IMR-90 (cell line): ENCODE data around the gene MICB. TPM values are rescaled to one million over a fixed set of nuclear protein-coding genes. Genes with fewer than 3 reads are reported as not detected.
"Not testable (repeated sequence)": the region's sequence is repeated elsewhere in the genome, so short reads cannot be mapped to it uniquely, and the experiment has no call there.

Experiments used
- ATAC-seq: fragments of 200-7000 bp; cut with Tn5 transposase; 2 replicates; pipeline ENCODE4 v1.9.1; 2020; ENCODE audit warnings: low read depth, mild to moderate bottlenecking, moderate library complexity
- BruUV-seq: library from RNA; stranded (reverse); fragments of 400-500 nt; replicated peaks from 2 replicates; lab custom pipeline; 2021; lab: Mats Ljungman, UMichigan
- CTCF ChIA-PET: fragments of 300-600 bp; formaldehyde crosslinking; extraction: SDS; loops from one replicate; lab custom pipeline; 2021; ENCODE audit warnings: antibody characterized with exemption; lab: Yijun Ruan, JAX
- POLR2A ChIA-PET: fragments of 300-600 bp; sonication (Branson Sonifier 250); formaldehyde crosslinking; loops from one replicate; lab custom pipeline; 2022; ENCODE audit warnings: antibody characterized with exemption; ENCODE audit not compliant: unreplicated experiment; lab: Charles Lee
- DNase-seq: peaks from one replicate; pipeline ENCODE4 v3.0.0; 2013
- H2AFZ ChIP-seq: replicated peaks from 2 replicates; pipeline ENCODE3; 2013; ENCODE audit warnings: low read length, mild to moderate bottlenecking; ENCODE audit not compliant: poor library complexity
- H2AK5ac ChIP-seq: 2 replicates; pipeline ENCODE4 v1.6.1; 2013; ENCODE audit warnings: low read depth, low read length, inconsistent platforms
- H2AK9ac ChIP-seq: replicated peaks from 2 replicates; pipeline ENCODE3; 2013; ENCODE audit warnings: mild to moderate bottlenecking, low read depth, low read length, moderate library complexity; ENCODE audit not compliant: poor library complexity
- H2BK120ac ChIP-seq: 2 replicates; pipeline ENCODE4 v1.6.1; 2013; ENCODE audit warnings: low read depth, low read length, inconsistent platforms
- H2BK15ac ChIP-seq: 3 replicates; pipeline ENCODE4 v1.6.1; 2013; ENCODE audit warnings: low read depth, low read length, inconsistent platforms
- H2BK20ac ChIP-seq: 2 replicates; pipeline ENCODE4 v1.6.1; 2013; ENCODE audit warnings: low read depth, mild to moderate bottlenecking, inconsistent platforms, low read length, moderate library complexity
- H2BK5ac ChIP-seq: 2 replicates; pipeline ENCODE4 v1.6.1; 2013; ENCODE audit warnings: mild to moderate bottlenecking, low read depth, low read length, inconsistent platforms; ENCODE audit not compliant: poor library complexity, severe bottlenecking
- H3K14ac ChIP-seq: replicated peaks from 2 replicates; pipeline ENCODE4 v1.6.1; 2013; ENCODE audit warnings: low read depth, low read length, inconsistent platforms
- H3K18ac ChIP-seq: 2 replicates; pipeline ENCODE4 v1.6.1; 2013; ENCODE audit warnings: low read depth, low read length, control low read depth
- H3K23ac ChIP-seq: 2 replicates; pipeline ENCODE4 v1.6.1; 2013; ENCODE audit warnings: low read depth, low read length, inconsistent platforms
- H3K27ac ChIP-seq: 2 replicates; pipeline ENCODE4 v1.5.1; 2013; ENCODE audit warnings: mild to moderate bottlenecking, control low read depth, low read length; ENCODE audit not compliant: insufficient read depth
- H3K27me3 ChIP-seq: 2 replicates; pipeline ENCODE4 v1.6.1; 2013; ENCODE audit warnings: low read length; ENCODE audit not compliant: control insufficient read depth, insufficient read depth
- H3K36me3 ChIP-seq: 2 replicates; pipeline ENCODE4 v1.6.1; 2013; ENCODE audit warnings: low read length, mixed read lengths; ENCODE audit not compliant: control insufficient read depth, insufficient read depth
- H3K4ac ChIP-seq: 2 replicates; pipeline ENCODE4 v1.6.1; 2013; ENCODE audit warnings: low read depth, low read length, inconsistent platforms
- H3K4me1 ChIP-seq: 2 replicates; pipeline ENCODE4 v1.6.1; 2013; ENCODE audit warnings: low read length, mixed read lengths; ENCODE audit not compliant: control insufficient read depth, insufficient read depth
- H3K4me2 ChIP-seq: 2 replicates; pipeline ENCODE4 v1.6.1; 2013; ENCODE audit warnings: low read depth, mild to moderate bottlenecking, control low read depth, low read length, moderate library complexity
- H3K4me3 ChIP-seq: 2 replicates; pipeline ENCODE4 v1.5.1; 2013; ENCODE audit warnings: low read depth, mild to moderate bottlenecking, control low read depth, low read length, moderate library complexity; ENCODE audit not compliant: insufficient read depth
- H3K56ac ChIP-seq: 2 replicates; pipeline ENCODE4 v1.6.1; 2013; ENCODE audit warnings: low read length, inconsistent platforms; ENCODE audit not compliant: insufficient read depth; ENCODE audit errors: extremely low read depth
- H3K79me1 ChIP-seq, 2 experiments: 2 replicates each; pipeline ENCODE4 v1.6.1; 2013; ENCODE audit warnings: low read length in 2 of 2, inconsistent platforms in 1 of 2, low read depth in 1 of 2
- H3K9ac ChIP-seq: 2 replicates; pipeline ENCODE4 v1.6.1; 2013; ENCODE audit warnings: low read depth, low read length, control low read depth
- H3K9me1 ChIP-seq: 2 replicates; pipeline ENCODE4 v1.6.1; 2013; ENCODE audit warnings: low read length, inconsistent platforms; ENCODE audit not compliant: insufficient read depth
- H3K9me3 ChIP-seq: 2 replicates; pipeline ENCODE4 v1.6.1; 2013; ENCODE audit warnings: low read length; ENCODE audit not compliant: control insufficient read depth, insufficient read depth
- H4K20me1 ChIP-seq: 2 replicates; pipeline ENCODE4 v1.6.1; 2013; ENCODE audit warnings: low read length, inconsistent platforms; ENCODE audit not compliant: insufficient read depth
- H4K5ac ChIP-seq: 2 replicates; pipeline ENCODE4 v1.6.1; 2013; ENCODE audit warnings: mild to moderate bottlenecking, low read depth, low read length, control low read depth
- H4K8ac ChIP-seq, 2 experiments: 2 replicates each; pipeline ENCODE4 v1.6.1; 2013; ENCODE audit warnings: low read depth in 2 of 2, low read length in 2 of 2, control low read depth in 1 of 2, inconsistent platforms in 1 of 2
- H4K91ac ChIP-seq: 2 replicates; pipeline ENCODE4 v1.6.1; 2013; ENCODE audit warnings: low read depth, low read length, inconsistent platforms; ENCODE audit not compliant: insufficient read depth
- WGBS, 2 experiments: methylation state at CpG; one replicate each; pipeline versions ENCODE4 v1.1.5 to v1.1.7; 2013; ENCODE audit warnings: missing lambda C conversion rate in 2 of 2; ENCODE audit not compliant: insufficient read length in 1 of 2; ENCODE audit errors: extremely low coverage in 2 of 2; 5-methylcytosine and 5-hydroxymethylcytosine counted together
- dilution Hi-C: fragments of 300-500 bp; cut with HindIII; formaldehyde crosslinking; loops from one replicate; pipeline ENCODE4 v1.14.3; 2018; ENCODE audit warnings: low sequenced_read_pairs; ENCODE audit not compliant: unreplicated experiment
- in situ Hi-C: fragments of 300-500 bp; cut with MboI; formaldehyde crosslinking; loops from 3 replicates; pipeline ENCODE4 v1.14.3; 2019; ENCODE audit warnings: low sequenced_read_pairs, inconsistent platforms, mixed read lengths
- intact Hi-C: fragments of 100-400 bp; cut with micrococcal nuclease; formaldehyde crosslinking; loops from 2 replicates; pipeline ENCODE4 v1.10.0; 2022
- polyA plus RNA-seq, 3 experiments: library from polyadenylated mRNA; depleted of rRNA; stranded (reverse); fragments of >200 nt; gene quantifications; 2 replicates each; pipeline ENCODE4 v1.2.3, GENCODE V29; 2012; ENCODE audit warnings: low replicate concordance in 1 of 3
- total RNA-seq: library from RNA; depleted of rRNA; stranded (reverse); fragments of >200 nt; gene quantifications from 2 replicates; pipeline ENCODE4 v1.2.3, GENCODE V29; 2012

The MICB gene
- total and polyA plus RNA-seq, 2 of the 4 experiments (the other 2 are of a cell fraction): 9.6 to 11.1 TPM

DNA sequence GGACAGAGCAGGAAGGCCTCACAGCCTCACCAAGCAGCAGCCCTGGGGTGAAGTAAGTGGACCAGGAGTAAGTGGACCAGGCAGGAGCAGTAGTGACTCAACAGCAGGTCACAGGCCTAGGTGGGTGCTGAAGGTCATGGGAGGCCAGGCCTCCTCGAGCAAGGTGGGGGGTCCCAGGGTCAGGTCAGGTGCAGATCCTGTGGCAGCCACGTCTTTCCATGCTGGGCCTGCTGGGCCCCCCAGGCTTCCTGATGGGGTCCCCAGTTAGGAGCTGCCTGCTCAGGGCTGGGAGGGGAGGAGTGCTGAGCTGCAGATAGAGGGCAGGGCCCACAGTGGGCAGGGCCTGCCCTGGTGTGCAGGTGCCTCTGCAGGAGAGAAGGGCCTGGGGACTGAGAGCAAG, 11.1 kb downstream of the MICB start:
- H2BK15ac ChIP-seq, H2BK20ac ChIP-seq, H3K4me1 ChIP-seq, H3K4me2 ChIP-seq, H2AK5ac ChIP-seq, in situ Hi-C loops, H4K20me1 ChIP-seq, H4K5ac ChIP-seq, CTCF ChIA-PET, POLR2A ChIA-PET, H3K18ac ChIP-seq, H3K4ac ChIP-seq, H2BK5ac ChIP-seq, H3K14ac ChIP-seq, H3K23ac ChIP-seq, intact Hi-C loops, H3K9ac ChIP-seq, H4K8ac ChIP-seq, H2AK9ac ChIP-seq, dilution Hi-C loops, H3K27me3 ChIP-seq, H4K91ac ChIP-seq, H3K27ac ChIP-seq, ATAC-seq, BruUV-seq, H3K4me3 ChIP-seq, H3K9me3 ChIP-seq, DNase-seq, H3K56ac ChIP-seq, H2AFZ ChIP-seq, H2BK120ac ChIP-seq: not testable (repeated sequence)
- Histone ChIP-seq H3K36me3 (peaks cover 11% of the 10 kb centered on the region; the same call in 1 of the 2 replicates), H3K9me1 (peaks cover 16% of the 10 kb centered on the region), H3K79me1 (peaks cover 0 to 10% of the 10 kb centered on the region in 2 experiments; a peak in 2 of 4 replicates)
- no CpG with 5 or more reads among the region's 2 CpGs for WGBS, 2 experiments
